NK-92 (cell line): ENCODE results near the gene RERE.

Source experiments
- DNase-seq: peaks from one replicate; lab custom pipeline; 2025; ENCODE audit not compliant: unreplicated experiment; lab: John Stamatoyannopoulos, UW

The RERE gene

GRCh38 chr1:8584316-8584715, 233.1 kb downstream of the RERE start:
- DNase-seq, result no peak

GRCh38 chr1:8583031-8583430, 234.4 kb downstream of the RERE start:
- no peak for DNase-seq

DNA sequence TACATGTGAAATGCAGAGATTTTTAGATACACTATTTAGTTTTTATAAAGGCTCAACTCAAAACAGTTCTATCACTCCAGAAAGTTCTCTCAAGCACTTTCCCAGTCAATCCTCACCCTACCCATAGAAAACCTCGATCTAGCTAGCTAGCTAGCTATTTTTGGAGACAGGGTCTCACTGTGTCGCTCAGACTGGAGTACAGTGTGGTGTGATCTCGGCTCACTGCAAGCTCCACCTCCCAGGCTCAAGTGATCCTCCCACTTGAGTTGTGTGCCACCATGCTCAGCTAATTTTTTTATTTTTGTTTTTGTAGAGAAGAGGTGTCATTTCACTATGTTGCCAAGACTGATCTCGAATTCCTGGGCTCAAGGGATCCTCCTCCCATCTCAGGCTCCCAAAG, 236.9 kb downstream of the RERE start:
- DNase-seq, result no peak

DNA sequence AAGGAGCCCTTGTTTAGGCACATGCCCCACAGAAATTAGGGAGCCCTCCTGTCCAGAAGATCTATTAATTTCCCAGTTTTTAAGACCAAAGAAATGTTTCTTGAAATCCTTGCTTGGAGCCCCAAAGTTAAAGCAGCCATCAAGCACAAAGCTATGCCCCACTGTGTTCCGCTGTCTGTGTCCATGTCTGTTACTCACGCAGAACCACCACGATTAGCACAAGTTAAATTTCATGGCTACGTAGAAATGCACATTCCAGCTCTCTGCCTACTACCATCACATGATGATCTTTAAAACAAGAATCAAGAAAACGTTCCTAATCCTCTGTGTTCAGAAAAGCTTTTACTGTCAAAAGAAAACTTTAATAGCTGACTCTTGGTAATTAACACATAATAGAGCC, 238.5 kb downstream of the RERE start:
- DNase-seq, result no peak

GRCh38 chr1:8578132-8578877, 239.1 kb downstream of the RERE start:
- no peak for DNase-seq

DNA sequence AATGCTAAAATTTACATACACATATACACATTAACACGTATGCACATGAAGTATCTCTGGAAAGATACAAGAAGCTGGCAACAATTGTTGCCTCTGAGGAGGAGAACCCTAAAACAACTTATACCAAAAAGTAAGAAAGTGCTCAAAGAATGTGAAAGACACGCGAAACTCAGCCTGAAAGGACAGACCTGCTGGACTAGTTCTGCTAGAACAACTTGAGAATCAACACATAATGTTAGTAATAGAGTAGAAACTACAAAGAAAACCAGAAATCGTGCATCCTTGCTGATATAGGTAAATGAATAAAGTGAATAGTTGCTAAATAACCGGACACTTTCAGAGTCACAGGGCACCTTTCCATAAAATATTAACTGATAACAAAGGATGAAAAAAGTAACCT, 242.5 kb downstream of the RERE start:
- DNase-seq, result no peak

GRCh38 chr1:8572106-8572505, 245.3 kb downstream of the RERE start:
- DNase-seq, result no peak

DNA sequence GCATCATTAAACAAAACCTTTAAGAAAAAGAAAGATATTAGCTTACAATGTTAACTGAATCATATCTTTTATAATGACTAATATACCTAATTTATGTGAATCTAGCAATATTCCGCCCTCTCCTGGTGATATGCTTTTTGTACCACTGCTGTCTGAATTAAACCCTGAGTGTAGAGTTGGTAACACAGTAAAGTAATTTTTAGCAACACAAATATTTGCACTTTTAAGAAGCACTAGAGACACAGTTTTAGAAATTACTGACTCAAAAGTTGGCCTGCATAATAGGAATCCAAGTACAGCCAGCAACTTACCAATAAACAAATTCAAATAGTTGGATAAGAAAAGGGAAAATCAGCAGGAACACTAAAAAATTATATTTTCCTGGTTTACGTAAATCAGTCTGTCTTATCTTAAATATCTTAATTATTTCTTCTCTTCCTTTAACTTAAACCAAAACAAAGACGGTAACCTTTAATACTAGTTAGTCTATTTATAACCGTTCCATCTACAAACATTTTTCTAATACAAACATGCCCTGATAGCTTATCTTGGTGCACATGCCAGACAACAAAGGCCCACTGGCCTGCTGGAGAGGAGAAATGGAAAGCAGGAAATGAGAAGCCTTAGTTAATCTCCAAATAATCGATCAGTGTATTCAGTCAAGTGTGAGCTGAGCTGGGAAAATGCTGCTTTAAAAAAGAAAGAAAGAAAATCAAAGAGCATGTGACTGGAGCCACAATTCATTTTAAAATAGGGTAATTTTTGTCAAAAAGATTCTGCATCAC, 246.0 kb downstream of the RERE start:
- no peak for DNase-seq

GRCh38 chr1:8570465-8570864, 247.0 kb downstream of the RERE start:
- no peak for DNase-seq

GRCh38 chr1:8569242-8569641, 248.2 kb downstream of the RERE start:
- DNase-seq, result no peak

DNA sequence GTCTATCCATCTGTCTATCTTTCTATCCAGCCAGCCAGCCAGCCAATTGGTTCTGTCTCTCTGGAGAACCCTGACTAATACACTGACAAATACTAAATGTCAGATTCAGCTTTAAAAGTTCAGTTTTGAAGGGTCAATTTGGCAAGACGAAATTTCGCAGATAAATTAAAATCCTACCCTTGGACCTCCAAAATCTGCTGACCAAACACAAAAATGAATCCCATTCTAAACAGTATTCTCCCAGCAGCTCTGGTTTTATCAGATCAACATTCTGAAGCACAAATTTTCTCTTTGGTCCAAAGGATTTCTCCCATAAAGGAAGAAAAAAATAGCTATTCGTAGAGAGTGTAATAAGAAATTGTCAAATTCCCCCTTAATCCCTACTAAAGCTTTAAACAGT, 248.6 kb downstream of the RERE start:
- no peak for DNase-seq

- no peak for DNase-seq
These were observed 250.3 kb downstream of the RERE start for GRCh38 chr1:8567146-8567545.

DNA sequence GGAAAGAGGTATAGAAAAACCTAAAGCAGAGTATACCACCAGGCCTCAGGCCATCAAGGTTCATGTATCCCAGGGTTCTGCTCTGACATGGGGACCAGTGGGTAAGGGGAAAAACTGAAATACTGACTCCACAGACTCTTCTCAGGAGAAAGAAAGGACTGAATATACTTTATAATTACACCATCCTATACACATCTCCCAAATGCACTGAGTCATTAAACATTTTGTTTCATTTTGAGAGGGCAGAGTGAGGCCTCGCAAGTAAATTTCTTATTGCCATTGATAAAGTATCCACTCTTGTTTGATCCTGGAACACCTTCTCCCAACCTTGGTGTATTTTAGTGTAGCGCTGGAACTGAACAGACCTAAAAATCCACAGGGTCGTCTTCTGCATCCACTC, 251.6 kb downstream of the RERE start:
- no peak for DNase-seq

DNA sequence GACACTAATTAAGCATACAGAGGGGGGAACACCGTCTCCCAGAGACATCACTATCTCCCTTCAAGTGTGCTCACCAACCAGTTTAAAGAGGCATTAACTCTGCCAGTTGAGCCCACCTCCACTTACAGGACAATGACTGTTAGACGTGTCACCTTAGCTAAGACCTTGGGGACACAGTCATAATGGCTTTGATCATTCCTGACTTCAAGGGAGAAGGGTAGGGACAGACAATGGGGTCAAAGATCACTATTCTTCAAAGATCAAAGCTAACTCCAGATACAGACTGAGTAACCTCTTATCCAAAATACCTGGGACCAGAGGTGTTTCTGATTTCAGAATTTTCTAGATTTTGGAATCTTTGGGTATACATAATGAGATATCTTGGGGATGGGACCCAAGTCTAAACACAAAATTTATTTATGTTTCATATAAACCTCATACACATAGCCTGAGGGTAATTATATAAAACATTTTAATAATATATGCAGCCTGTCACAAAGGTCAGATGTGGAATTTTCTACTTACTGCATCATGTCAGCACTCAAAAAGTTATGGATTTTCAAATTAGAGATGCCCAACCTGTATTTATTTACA, 253.4 kb downstream of the RERE start:
- DNase-seq, result no peak

- no peak for DNase-seq
These were observed 254.3 kb downstream of the RERE start for GRCh38 chr1:8562881-8563865.

DNA sequence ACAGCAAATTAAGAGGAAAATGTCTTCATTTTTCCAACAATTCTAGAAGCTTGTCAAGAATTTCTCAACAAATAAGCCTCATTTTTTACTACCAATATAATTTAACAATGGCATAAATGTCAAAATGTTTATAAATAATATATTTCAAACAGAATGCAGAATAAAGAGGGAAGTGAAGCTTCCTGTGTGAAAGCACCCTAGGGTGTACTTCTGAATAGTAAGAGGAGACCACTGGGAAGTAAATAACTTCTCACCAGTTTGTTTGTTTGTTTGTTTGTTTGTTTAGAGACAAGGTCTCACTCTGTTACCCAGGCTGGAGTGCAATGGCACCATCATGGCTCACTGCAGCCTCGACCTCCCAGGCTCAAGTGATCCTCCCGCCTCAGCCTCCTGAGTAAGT, 255.2 kb downstream of the RERE start:
- no peak for DNase-seq

- DNase-seq, result no peak
These were observed 256.6 kb downstream of the RERE start for GRCh38 chr1:8560611-8561544.

GRCh38 chr1:8560035-8560434, 257.4 kb downstream of the RERE start:
- no peak for DNase-seq

DNA sequence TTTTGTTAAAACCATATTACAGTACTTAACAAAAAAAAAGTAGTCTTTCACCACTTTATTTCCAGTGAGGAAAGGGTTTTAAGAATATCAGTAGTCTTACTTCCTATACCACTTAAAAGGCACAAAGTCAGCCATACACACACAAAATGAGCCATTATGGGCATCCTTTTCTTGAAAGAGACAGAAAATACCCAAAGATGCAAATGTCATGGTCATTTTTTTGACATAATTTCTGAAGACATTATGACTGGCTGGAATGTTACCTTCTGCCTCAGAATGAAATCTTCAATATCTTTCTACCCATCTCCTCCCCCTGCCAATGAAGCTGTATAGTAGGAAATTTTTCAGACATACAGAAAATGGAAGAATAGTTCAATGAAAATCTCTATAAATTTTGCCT, 261.9 kb downstream of the RERE start:
- DNase-seq, result no peak

DNA sequence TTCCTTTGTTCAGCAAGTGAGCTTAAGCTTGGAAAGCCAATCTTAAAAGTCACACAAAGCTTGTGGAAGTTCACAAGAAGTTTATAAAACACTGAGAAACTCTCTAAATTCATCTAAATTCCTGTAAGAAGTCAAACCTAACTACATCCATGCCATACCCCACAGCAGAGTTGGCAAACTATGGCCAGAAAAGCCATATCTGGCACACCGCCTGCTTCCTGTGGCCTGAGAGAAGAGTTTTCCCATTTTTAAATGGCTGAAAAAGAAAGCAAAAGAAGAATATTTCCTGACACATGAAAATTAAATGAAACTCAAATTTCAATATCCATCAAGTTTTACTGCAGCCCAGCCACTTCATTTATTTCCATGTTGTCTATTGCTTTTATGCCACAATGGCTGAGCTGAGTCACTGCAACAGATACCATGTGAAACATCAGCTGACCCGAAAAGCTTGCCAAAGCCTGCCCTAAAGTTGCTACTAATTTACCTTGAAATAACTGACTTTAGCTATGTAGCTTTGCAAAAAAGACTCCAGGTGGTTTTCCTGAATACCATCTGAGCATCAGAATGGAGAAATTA, 262.4 kb downstream of the RERE start:
- no peak for DNase-seq
